Measurements from ENCODE around the gene WASHC2C. TPM values are rescaled to one million over a fixed set of nuclear protein-coding genes. Genes with fewer than 3 reads are reported as not detected.
"Not testable (repeated sequence)": the region's sequence is repeated elsewhere in the genome, so short reads cannot be mapped to it uniquely, and the experiment has no call there.

WASHC2C gene
- total RNA-seq, 4 donors from 2014 or later = 36.7 to 41.1 (median 38.0) TPM

DNA sequence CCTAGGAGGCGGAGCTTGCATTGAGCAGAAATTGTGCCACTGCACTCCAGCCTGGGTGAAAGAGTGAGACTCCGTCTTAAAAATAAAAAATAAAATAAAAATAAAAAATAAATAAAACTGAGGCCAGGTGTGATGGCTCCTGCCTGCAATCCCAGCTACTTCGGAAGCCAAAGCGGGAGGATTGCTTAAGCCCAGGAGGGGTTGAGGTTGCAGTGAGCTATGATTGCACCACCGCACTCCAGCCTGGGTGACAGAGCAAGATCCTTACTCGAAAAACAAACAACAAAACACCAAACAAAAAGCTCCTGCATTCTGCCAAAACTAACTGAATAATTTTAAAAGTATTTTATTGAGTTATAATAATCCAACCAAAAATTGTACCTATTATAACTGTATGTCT is 84.0 kb downstream of the WASHC2C start:
- H3K4me1 ChIP-seq = no peaks in the 10 kb centered on the region
- TF ChIP-seq CTCF (IDR thresholded peaks at IDR 0.05) = no peak
- no peak for TF ChIP-seq EP300 (IDR thresholded peaks at IDR 0.05)
- no peak for TF ChIP-seq POLR2A (IDR thresholded peaks at IDR 0.05)
- H3K27me3 ChIP-seq = no peaks in the 10 kb centered on the region
- WGBS, 2 donors = 78 to 83% methylated on average over 6 of the region's 6 CpGs
- H3K4me3 ChIP-seq = no peak overlapping the region
- no peak overlapping the region for H3K27ac ChIP-seq
- H3K36me3 ChIP-seq = no peaks in the 10 kb centered on the region
- no peak for DNase-seq (ENCODE audit: low spot score in 2 of 2)
- no peaks in the 10 kb centered on the region for H3K9me3 ChIP-seq

DNA sequence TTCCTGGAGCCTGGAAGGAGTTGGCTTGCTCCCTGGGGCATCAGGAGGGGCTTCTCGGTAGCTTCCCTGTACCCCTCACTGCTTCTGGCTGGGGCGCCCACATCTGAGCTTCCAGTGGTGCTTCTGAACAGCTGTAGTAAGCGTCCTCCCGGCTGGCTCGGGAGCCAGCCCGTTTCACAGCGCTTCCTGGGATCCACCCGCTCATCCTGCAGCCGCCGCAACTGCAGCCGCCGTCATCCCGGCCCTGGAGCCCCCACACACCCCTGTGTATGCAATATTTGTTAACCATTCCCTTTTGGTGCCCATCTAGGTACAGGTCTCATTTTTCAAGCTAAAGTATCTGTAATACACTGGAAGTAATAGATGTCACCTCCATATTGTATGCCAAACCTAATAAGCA is 85.9 kb downstream of the WASHC2C start:
- 76 to 80% methylated on average over 13 of the region's 13 CpGs for WGBS, 2 donors
- H3K27me3 ChIP-seq; H3K4me3 ChIP-seq; H3K27ac ChIP-seq; H3K4me1 ChIP-seq; H3K36me3 ChIP-seq; H3K9me3 ChIP-seq; DNase-seq (ENCODE audit: low spot score in 2 of 2): not testable (repeated sequence)

- not testable (repeated sequence) for H3K9me3 ChIP-seq; H3K36me3 ChIP-seq; H3K27ac ChIP-seq; H3K27me3 ChIP-seq; DNase-seq (ENCODE audit: low spot score in 2 of 2); H3K4me1 ChIP-seq; H3K4me3 ChIP-seq
- 86 to 91% methylated on average over 4 of the region's 4 CpGs for WGBS, 2 donors
Observed at GRCh38 chr10:45814146-45814545, 87.1 kb downstream of the WASHC2C start.

DNA sequence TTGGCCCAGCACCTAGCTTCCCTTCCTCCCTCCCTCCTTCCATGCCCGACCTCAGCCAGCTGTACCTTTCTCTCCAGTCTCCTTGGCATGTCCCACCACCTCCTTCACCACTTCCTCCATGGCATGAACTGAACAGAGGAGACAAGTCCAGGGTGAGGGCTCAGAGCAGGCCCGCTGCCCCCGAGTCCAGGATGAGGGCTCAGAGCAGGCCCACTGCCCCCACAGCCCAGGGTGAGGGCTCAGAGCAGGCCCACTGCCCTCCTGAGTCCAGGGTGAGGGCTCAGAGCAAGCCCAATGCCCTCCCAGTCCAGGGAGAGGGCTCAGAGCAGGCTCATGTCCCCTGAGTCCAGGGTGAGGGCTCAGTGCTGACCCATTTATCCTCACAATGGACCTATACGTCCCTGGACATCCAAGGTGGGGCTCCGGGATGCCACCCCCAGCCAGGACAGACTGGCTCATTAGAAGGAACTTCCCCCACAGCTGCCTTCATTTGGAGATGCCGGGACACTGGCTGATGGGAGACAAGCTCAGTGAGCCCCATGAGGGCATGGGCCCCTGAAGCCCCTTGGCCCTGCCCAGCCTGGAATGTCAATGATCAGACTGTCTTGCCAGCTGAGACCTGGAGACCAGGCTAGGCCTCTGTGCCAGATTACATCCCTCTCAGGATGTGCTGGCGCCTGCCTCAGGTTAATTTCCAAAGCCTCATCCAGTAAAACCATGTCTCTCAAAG is 90.2 kb downstream of the WASHC2C start:
- no peaks in the 10 kb centered on the region for H3K36me3 ChIP-seq
- no peak overlapping the region for H3K4me3 ChIP-seq
- no peak for DNase-seq (ENCODE audit: low spot score in 2 of 2)
- H3K9me3 ChIP-seq = peaks cover 0 to 9% (median 0%) of the 10 kb centered on the region in 4 donors
- no peaks in the 10 kb centered on the region for H3K27me3 ChIP-seq
- TF ChIP-seq CTCF (IDR thresholded peaks at IDR 0.05) = no peak
- no peak for TF ChIP-seq POLR2A (IDR thresholded peaks at IDR 0.05)
- no peak for TF ChIP-seq EP300 (IDR thresholded peaks at IDR 0.05)
- H3K4me1 ChIP-seq = no peaks in the 10 kb centered on the region
- H3K27ac ChIP-seq = no peak overlapping the region
- WGBS, 2 donors = 90 to 92% methylated on average over 4 to 5 of the region's 7 CpGs

GRCh38 chr10:45817912-45818311 is 90.8 kb downstream of the WASHC2C start:
- H3K36me3 ChIP-seq = no peaks in the 10 kb centered on the region
- 93 to 95% methylated on average over 3 of the region's 3 CpGs for WGBS, 2 donors
- no peaks in the 10 kb centered on the region for H3K4me1 ChIP-seq
- TF ChIP-seq EP300 (IDR thresholded peaks at IDR 0.05) (no peak), POLR2A (IDR thresholded peaks at IDR 0.05) (no peak), CTCF (IDR thresholded peaks at IDR 0.05) (no peak)
- H3K27ac ChIP-seq = no peak overlapping the region
- DNase-seq (ENCODE audit: low spot score in 2 of 2) = no peak
- peaks cover 0 to 9% (median 0%) of the 10 kb centered on the region in 4 donors for H3K9me3 ChIP-seq
- H3K4me3 ChIP-seq = no peak overlapping the region
- H3K27me3 ChIP-seq = no peaks in the 10 kb centered on the region

- DNase-seq (ENCODE audit: low spot score in 2 of 2) = no peak
- Histone ChIP-seq H3K9me3 (peaks cover 0 to 9% (median 0%) of the 10 kb centered on the region in 4 donors), H3K27ac (no peak overlapping the region), H3K4me1 (no peaks in the 10 kb centered on the region), H3K4me3 (no peak overlapping the region), H3K36me3 (no peaks in the 10 kb centered on the region), H3K27me3 (no peaks in the 10 kb centered on the region)
- TF ChIP-seq POLR2A (IDR thresholded peaks at IDR 0.05) = no peak
- no peak for TF ChIP-seq EP300 (IDR thresholded peaks at IDR 0.05)
- TF ChIP-seq CTCF (IDR thresholded peaks at IDR 0.05) = no peak
- WGBS, 2 donors = 77 to 84% methylated on average over 9 of the region's 9 CpGs
Observed at GRCh38 chr10:45819552-45819951, 92.5 kb downstream of the WASHC2C start.

DNA sequence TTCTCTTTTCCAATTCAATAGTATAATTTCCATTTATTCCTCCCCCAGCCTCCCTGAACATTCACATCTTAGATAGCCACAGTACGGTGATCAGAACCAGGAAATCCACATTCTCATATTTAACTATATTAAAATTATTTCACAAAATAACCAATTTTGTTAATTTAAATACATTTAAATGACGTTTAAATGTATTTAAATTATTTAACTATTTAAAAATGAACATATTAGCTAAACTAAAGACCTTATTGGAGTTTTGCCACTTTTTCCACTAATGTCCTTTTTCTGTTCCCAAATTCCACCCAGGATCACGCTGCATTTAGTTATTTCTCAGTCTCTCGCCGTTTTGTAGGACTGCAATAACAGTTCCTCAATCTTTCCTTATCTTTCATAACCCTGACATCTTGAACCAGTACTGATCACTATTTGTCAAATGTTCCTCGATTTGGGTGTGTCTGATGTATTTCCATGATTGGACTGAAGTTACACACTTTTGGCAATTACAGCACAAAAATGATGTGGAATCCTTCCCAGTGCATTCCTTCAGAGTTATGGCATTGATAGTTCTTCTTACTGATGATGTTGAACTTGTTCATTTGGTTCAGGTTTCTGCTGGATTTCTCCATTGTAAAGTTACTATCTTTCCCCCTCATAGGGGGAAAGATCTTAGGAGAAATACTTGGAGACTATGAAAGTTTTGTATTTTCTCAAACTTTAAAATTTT is 93.2 kb downstream of the WASHC2C start:
- DNase-seq (ENCODE audit: low spot score in 2 of 2); H3K4me1 ChIP-seq; H3K36me3 ChIP-seq; H3K9me3 ChIP-seq; H3K27me3 ChIP-seq; H3K27ac ChIP-seq; H3K4me3 ChIP-seq: not testable (repeated sequence)
- 70 to 72% methylated on average over 6 of the region's 6 CpGs for WGBS, 2 donors

DNA sequence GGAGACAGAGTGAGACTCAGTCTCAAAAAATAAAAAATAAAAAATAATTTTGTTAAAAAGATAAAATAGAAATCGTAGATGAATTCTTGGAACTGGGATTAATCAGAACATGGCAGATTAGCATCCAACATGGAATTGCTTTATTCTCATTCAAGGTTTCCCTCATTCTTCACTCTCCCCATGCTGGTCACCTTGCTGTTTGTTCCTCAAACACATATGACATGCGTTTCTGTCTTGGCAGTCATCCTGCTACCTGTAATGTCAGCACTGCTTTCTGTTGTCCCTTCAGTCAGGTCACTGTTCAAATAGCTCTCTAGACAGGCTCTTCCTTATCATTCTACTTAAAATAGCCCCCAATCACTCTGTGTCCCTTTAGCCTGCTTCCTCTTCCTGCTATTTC is 95.9 kb downstream of the WASHC2C start:
- WGBS, 2 donors = 74 to 82% methylated on average over 2 of the region's 2 CpGs
- DNase-seq (ENCODE audit: low spot score in 2 of 2); H3K4me1 ChIP-seq; H3K9me3 ChIP-seq; H3K27me3 ChIP-seq; H3K4me3 ChIP-seq; H3K27ac ChIP-seq; H3K36me3 ChIP-seq: not testable (repeated sequence)
